GM12878 (cell line): Measurements from ENCODE around the gene IQCK.

Experiments
- BRCA1 ChIP-seq: IDR thresholded peaks from 2 replicates; pipeline ENCODE4 v1.6.1; 2011; ENCODE audit warnings: low read depth, low read length, improper control_type of control experiment
- CBFB ChIP-seq: IDR thresholded peaks from 2 replicates; pipeline ENCODE4 v1.6.1; 2016; ENCODE audit warnings: antibody characterized with exemption, low read depth
- CTCF ChIP-seq, 3 experiments: IDR thresholded peaks in 2 of 3; conservative IDR thresholded peaks in 1 of 3; 2 replicates each; pipeline ENCODE4 v1.5.1; 2011; ENCODE audit warnings: low read depth in 3 of 3, low read length in 3 of 3, mild to moderate bottlenecking in 3 of 3, control low read depth in 2 of 3, moderate library complexity in 2 of 3, inconsistent platforms in 1 of 3, mixed read lengths in 1 of 3; ENCODE audit not compliant: control insufficient read depth in 2 of 3, insufficient read depth in 1 of 3; ENCODE audit errors: extremely low read depth in 1 of 3
- ETV6 ChIP-seq, 2 experiments: fragments of 450-650 bp in 1 of 2; IDR thresholded peaks in 1 of 2; conservative IDR thresholded peaks in 1 of 2; 2 replicates each; pipeline ENCODE4 v1.6.1; 2014; ENCODE audit warnings: antibody characterized with exemption in 1 of 2, borderline replicate concordance in 1 of 2, low read depth in 1 of 2, mild to moderate bottlenecking in 1 of 2, moderate library complexity in 1 of 2
- EZH2 ChIP-seq: IDR thresholded peaks from 2 replicates; pipeline ENCODE4 v1.6.1; 2012; ENCODE audit warnings: low read depth, mild to moderate bottlenecking, control low read depth, inconsistent platforms, low read length, borderline replicate concordance; ENCODE audit not compliant: control insufficient read depth
- MAX ChIP-seq: IDR thresholded peaks from 2 replicates; pipeline ENCODE4 v1.6.1; 2012; ENCODE audit warnings: low read depth, low read length, improper control_type of control experiment
- POLR2A ChIP-seq: IDR thresholded peaks from 2 replicates; pipeline ENCODE4 v1.6.1; 2011; ENCODE audit warnings: low read depth, mild to moderate bottlenecking, low read length
- RFX5 ChIP-seq: IDR thresholded peaks from 2 replicates; pipeline ENCODE4 v1.6.1; 2011; ENCODE audit warnings: low read depth, low read length, improper control_type of control experiment
- SMC3 ChIP-seq: IDR thresholded peaks from 2 replicates; pipeline ENCODE4 v1.6.1; 2011; ENCODE audit warnings: low read length, improper control_type of control experiment, borderline replicate concordance
- SP1 ChIP-seq: IDR thresholded peaks from one replicate; pipeline ENCODE4 v1.6.1; 2011; ENCODE audit warnings: low read depth, low read length
- SUZ12 ChIP-seq: fragments of 200-600 bp; sonication (generic); IDR thresholded peaks from one replicate; pipeline ENCODE4 v1.6.1; 2018; ENCODE audit warnings: antibody characterized with exemption, mild to moderate bottlenecking; ENCODE audit not compliant: unreplicated experiment
- ZBTB33 ChIP-seq: fragments of 450-650 bp; IDR thresholded peaks from 2 replicates; pipeline ENCODE4 v1.6.1; 2017; ENCODE audit warnings: mild to moderate bottlenecking

- TF ChIP-seq SUZ12 = no peak
- no peak for TF ChIP-seq RFX5
- no peak for TF ChIP-seq CTCF (IDR thresholded peaks at IDR 0.05 in 2 of 3, conservative IDR thresholded peaks at IDR 0.05 in 1 of 3; ENCODE audit: control insufficient read depth in 2 of 3, extremely low read depth in 1 of 3, insufficient read depth in 1 of 3, low read depth in 3 of 3, low read length in 3 of 3)
- no peak for TF ChIP-seq SP1
- TF ChIP-seq SMC3 = no peak
- no peak for TF ChIP-seq BRCA1
- no peak for TF ChIP-seq MAX
- TF ChIP-seq CBFB = no peak
- TF ChIP-seq EZH2 = no peak
- no peak for TF ChIP-seq POLR2A
- TF ChIP-seq ETV6 (conservative IDR thresholded peaks at IDR 0.05 in 1 of 2, IDR thresholded peaks at IDR 0.05 in 1 of 2; ENCODE audit: borderline replicate concordance in 1 of 2, low read depth in 1 of 2) = no peak
- no peak for TF ChIP-seq ZBTB33
Measured at GRCh38 chr16:19804538-19805323, 86.7 kb downstream of the IQCK start.
